Osteocyte (in vitro differentiated cells): ENCODE data around the gene HIPK1. TPM values are rescaled to one million over a fixed set of nuclear protein-coding genes. Genes with fewer than 3 reads are reported as not detected.

ENCODE experiments used
- DNase-seq: peaks from one replicate; pipeline ENCODE4 v3.0.0; 2021; ENCODE audit warnings: mixed read lengths; ENCODE audit not compliant: unreplicated experiment; ENCODE audit errors: extremely low spot score
- H3K27ac Mint-ChIP-seq: one replicate; pipeline ENCODE4 v1.8.0; 2021; ENCODE audit warnings: mild to moderate bottlenecking, mixed read lengths; ENCODE audit not compliant: unreplicated experiment
- H3K27me3 Mint-ChIP-seq: one replicate; pipeline ENCODE4 v1.8.0; 2021; ENCODE audit warnings: mixed read lengths; ENCODE audit not compliant: unreplicated experiment
- H3K36me3 Mint-ChIP-seq: one replicate; pipeline ENCODE4 v1.8.0; 2021; ENCODE audit warnings: mixed read lengths; ENCODE audit not compliant: unreplicated experiment
- H3K4me1 Mint-ChIP-seq: one replicate; pipeline ENCODE4 v1.8.0; 2021; ENCODE audit warnings: mixed read lengths; ENCODE audit not compliant: unreplicated experiment
- H3K4me3 Mint-ChIP-seq: one replicate; pipeline ENCODE4 v1.8.0; 2021; ENCODE audit warnings: mild to moderate bottlenecking, moderate library complexity, mixed read lengths; ENCODE audit not compliant: unreplicated experiment
- H3K9me3 Mint-ChIP-seq: one replicate; pipeline ENCODE4 v1.8.0; 2021; ENCODE audit warnings: mixed read lengths; ENCODE audit not compliant: unreplicated experiment
- total RNA-seq: library from RNA; stranded (reverse); gene quantifications from 2 replicates; pipeline ENCODE4 v1.2.1, GENCODE V29; 2021
- TF ChIP-seq, protein P1 (sequence below): fragments of 200-600 bp; sonication (generic); IDR thresholded peaks from 2 replicates; pipeline ENCODE4 v1.5.0; 2021; ENCODE audit warnings: antibody characterized with exemption, mild to moderate bottlenecking, moderate library complexity

HIPK1 gene
- total RNA-seq, 1 donor from 2014 or later: 62.5 TPM

DNA sequence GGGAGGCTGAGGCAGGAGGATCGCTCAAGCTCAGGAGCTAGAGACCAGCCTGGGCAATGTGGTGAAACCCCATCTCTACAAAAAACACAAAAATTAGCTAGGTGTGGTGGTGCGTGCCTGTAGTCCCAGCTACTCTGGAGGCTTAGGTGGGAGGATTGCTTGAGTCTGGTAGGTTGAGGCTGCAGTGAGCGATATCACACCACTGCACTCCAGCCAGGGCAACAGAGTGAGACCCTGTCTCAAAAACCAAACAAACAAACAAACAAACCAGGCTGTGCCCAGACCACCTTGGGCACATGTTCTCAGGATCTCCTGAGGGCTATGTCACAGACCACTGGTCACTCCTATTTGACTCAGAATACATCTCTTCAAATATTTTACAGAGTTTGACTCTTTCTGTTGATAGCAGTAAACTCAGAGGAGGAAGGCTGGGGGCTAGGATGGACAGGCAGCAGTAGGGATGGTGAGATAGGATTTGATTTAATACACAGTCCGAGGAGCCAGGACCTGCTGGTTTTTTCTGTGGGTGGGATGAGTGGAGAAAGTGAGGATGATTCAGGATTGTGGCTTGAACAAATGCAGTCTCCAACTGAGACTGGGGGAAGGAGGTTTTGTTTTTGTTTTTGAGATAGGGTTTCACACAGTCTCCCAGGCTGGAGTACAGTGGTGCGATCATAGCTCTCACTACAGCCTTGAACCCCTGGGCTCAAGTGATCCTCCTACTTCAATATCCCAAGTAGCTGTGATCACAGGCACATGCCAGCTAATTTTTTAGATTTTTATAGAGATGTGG is 96.7 kb downstream of the HIPK1 start:
- H3K27ac Mint-ChIP-seq: peak overlapping the region; percentile 76
- TF ChIP-seq, protein P1, sequence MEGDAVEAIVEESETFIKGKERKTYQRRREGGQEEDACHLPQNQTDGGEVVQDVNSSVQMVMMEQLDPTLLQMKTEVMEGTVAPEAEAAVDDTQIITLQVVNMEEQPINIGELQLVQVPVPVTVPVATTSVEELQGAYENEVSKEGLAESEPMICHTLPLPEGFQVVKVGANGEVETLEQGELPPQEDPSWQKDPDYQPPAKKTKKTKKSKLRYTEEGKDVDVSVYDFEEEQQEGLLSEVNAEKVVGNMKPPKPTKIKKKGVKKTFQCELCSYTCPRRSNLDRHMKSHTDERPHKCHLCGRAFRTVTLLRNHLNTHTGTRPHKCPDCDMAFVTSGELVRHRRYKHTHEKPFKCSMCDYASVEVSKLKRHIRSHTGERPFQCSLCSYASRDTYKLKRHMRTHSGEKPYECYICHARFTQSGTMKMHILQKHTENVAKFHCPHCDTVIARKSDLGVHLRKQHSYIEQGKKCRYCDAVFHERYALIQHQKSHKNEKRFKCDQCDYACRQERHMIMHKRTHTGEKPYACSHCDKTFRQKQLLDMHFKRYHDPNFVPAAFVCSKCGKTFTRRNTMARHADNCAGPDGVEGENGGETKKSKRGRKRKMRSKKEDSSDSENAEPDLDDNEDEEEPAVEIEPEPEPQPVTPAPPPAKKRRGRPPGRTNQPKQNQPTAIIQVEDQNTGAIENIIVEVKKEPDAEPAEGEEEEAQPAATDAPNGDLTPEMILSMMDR: no peak
- H3K4me1 Mint-ChIP-seq: peaks cover 33% of the 10 kb centered on the region
- no peaks in the 10 kb centered on the region for H3K36me3 Mint-ChIP-seq
- no peaks in the 10 kb centered on the region for H3K27me3 Mint-ChIP-seq
- H3K9me3 Mint-ChIP-seq: no peaks in the 10 kb centered on the region
- H3K4me3 Mint-ChIP-seq: no peak overlapping the region
- no peak for DNase-seq

DNA sequence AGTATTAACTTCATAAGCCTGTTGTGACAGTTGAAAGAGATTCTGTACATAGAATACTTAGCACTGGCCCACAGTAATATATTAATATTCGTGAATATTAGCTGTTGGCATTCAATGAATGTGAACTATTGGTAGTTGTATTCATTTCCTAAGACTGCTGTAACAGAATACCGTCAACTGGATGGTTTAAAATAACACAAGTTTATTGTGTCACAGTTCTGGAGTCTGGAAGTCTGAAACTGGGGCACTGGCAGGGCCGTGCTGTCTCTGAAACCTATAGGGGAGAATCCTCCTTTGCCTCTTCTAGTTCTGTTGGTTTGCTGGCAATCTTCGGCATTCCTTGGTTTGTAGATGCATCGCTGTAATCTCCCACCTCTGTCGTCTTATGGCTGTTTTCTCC is 97.7 kb downstream of the HIPK1 start:
- H3K27ac Mint-ChIP-seq: peak overlapping the region; percentile 11
- DNase-seq: no peak
- TF ChIP-seq, protein P1: no peak

More for the DNA sequence above, 97.7 kb downstream of the HIPK1 start:
- H3K4me1 Mint-ChIP-seq: peaks cover 33% of the 10 kb centered on the region
- H3K9me3 Mint-ChIP-seq: no peaks in the 10 kb centered on the region
- no peak overlapping the region for H3K4me3 Mint-ChIP-seq
- no peaks in the 10 kb centered on the region for H3K27me3 Mint-ChIP-seq
- no peaks in the 10 kb centered on the region for H3K36me3 Mint-ChIP-seq

Other genes with a start within 250 kb of the HIPK1 start
- gene PHTF1, start 169.8 kb upstream of the HIPK1 start, total RNA-seq: 25.8 and 30.4 TPM in 2 replicates
- gene RSBN1, start 116.8 kb upstream of the HIPK1 start, total RNA-seq: 15.2 and 17.0 TPM in 2 replicates
- gene PTPN22, start 57.6 kb upstream of the HIPK1 start, total RNA-seq: not detected in 2 replicates
- 0.81 and 1.6 TPM in 2 replicates for gene BCL2L15, start 41.7 kb upstream of the HIPK1 start, total RNA-seq
- gene AP4B1, start 24.5 kb upstream of the HIPK1 start, total RNA-seq: 15.3 and 19.7 TPM in 2 replicates
- gene DCLRE1B, start 24.0 kb upstream of the HIPK1 start, total RNA-seq: 8.6 and 10.0 TPM in 2 replicates
- gene OLFML3, start 50.1 kb downstream of the HIPK1 start, total RNA-seq: 36.5 and 37.0 TPM in 2 replicates
- not detected in 2 replicates for gene SYT6, start 224.5 kb downstream of the HIPK1 start, total RNA-seq